Thyroid gland (tissue), 4 donors: Measurements from ENCODE around the gene ADPRS.

Experiments
- CTCF ChIP-seq, 6 experiments: fragments of 200-600 bp in 3 of 6; fragments of 450-650 bp in 3 of 6; sonication (generic) in 3 of 6; IDR thresholded peaks; one replicate each; pipeline ENCODE4 v1.5.1; 2016 to 2019; ENCODE audit warnings: antibody characterized with exemption in 6 of 6, mild to moderate bottlenecking in 2 of 6, inconsistent platforms in 1 of 6, moderate library complexity in 1 of 6
- POLR2A ChIP-seq, 2 donors: fragments of 450-650 bp; IDR thresholded peaks; one replicate each; pipeline ENCODE4 v1.6.1; 2017; ENCODE audit warnings: antibody characterized with exemption in 2 of 2, mild to moderate bottlenecking in 2 of 2, moderate library complexity in 1 of 2

- TF ChIP-seq CTCF (IDR thresholded peaks at IDR 0.05) (no peak), POLR2A (IDR thresholded peaks at IDR 0.05) (no peak)
These were observed 7.2 kb downstream of the ADPRS start for GRCh38 chr1:36095760-36096405.
